K562 (cell line): ENCODE data around the gene KCTD15. TPM values are rescaled to one million over a fixed set of nuclear protein-coding genes. Genes with fewer than 3 reads are reported as not detected.

Experiments
- ATAC-seq: fragments of 200-7000 bp; cut with Tn5 transposase; 3 replicates; pipeline ENCODE4 v1.9.1; 2020; ENCODE audit warnings: moderate library complexity
- BruUV-seq: library from RNA; stranded (reverse); fragments of 400-500 nt; replicated peaks from 2 replicates; lab custom pipeline; 2021; lab: Mats Ljungman, UMichigan
- CTCF ChIA-PET: fragments of 300-600 bp; formaldehyde crosslinking; extraction: SDS; loops from one replicate; lab custom pipeline; 2021; ENCODE audit warnings: low intra/inter-chr PET ratio; lab: Yijun Ruan, JAX
- POLR2A ChIA-PET: fragments of 300-600, 350-650 bp; sonication (Branson Sonifier 250); formaldehyde crosslinking; extraction: SDS; loops from one replicate; lab custom pipeline; 2021; ENCODE audit warnings: antibody characterized with exemption, inconsistent platforms; lab: Yijun Ruan, JAX
- DNase-seq, 4 experiments: peaks; one replicate each; pipeline versions ENCODE4 v3.0.0 to v3.0.0-alpha.2; 2011 to 2018; ENCODE audit warnings: low spot score in 3 of 4, mixed read lengths in 3 of 4; ENCODE audit errors: extremely low read depth in 1 of 4
- FAIRE-seq: peaks from 2 replicates; lab custom pipeline; 2011; peaks lifted over from hg19 to GRCh38; lab: Jason Lieb, UNC
- H2AFZ ChIP-seq: 2 replicates; pipeline ENCODE4 v1.6.0; 2011; ENCODE audit warnings: low read depth, low read length, control low read depth, inconsistent platforms
- H3K27ac ChIP-seq: fragments of 200-600 bp; 3 replicates; pipeline ENCODE4 v1.8.0; 2011; ENCODE audit warnings: low read depth, mild to moderate bottlenecking, control low read depth, inconsistent platforms, low read length, moderate library complexity, mixed read lengths; ENCODE audit errors: extremely low read depth
- H3K27me3 ChIP-seq, 2 experiments: fragments of 300-600 bp in 1 of 2; 2 replicates in 1 of 2; 3 replicates in 1 of 2; pipeline versions ENCODE4 v1.6.0 to v1.8.0; 2011; ENCODE audit warnings: inconsistent platforms in 2 of 2, low read length in 2 of 2, mild to moderate bottlenecking in 1 of 2, mixed read lengths in 1 of 2, moderate library complexity in 1 of 2; ENCODE audit not compliant: control insufficient read depth in 2 of 2, insufficient read depth in 2 of 2
- H3K36me3 ChIP-seq: fragments of 300-600 bp; 3 replicates; pipeline ENCODE4 v1.8.0; 2011; ENCODE audit warnings: mild to moderate bottlenecking, low read length, inconsistent platforms; ENCODE audit not compliant: control insufficient read depth, insufficient read depth
- H3K4me1 ChIP-seq, 2 experiments: fragments of 200-600 bp in 1 of 2; replicated peaks in 1 of 2; 2 replicates in 1 of 2; 3 replicates in 1 of 2; pipeline versions ENCODE4 v1.5.1 to v1.8.0; 2011; ENCODE audit warnings: inconsistent platforms in 2 of 2, low read length in 2 of 2, mild to moderate bottlenecking in 1 of 2, mixed read lengths in 1 of 2, moderate library complexity in 1 of 2; ENCODE audit not compliant: control insufficient read depth in 2 of 2, insufficient read depth in 2 of 2
- H3K4me2 ChIP-seq: 2 replicates; pipeline ENCODE4 v1.6.1; 2011; ENCODE audit warnings: low read length, control low read depth, inconsistent platforms, mixed read lengths; ENCODE audit not compliant: insufficient read depth
- H3K4me3 ChIP-seq: fragments of 200-600 bp; sonication (generic), shearing (Covaris generic); 2 replicates; pipeline ENCODE4 v1.5.1; 2016; ENCODE audit warnings: control low read depth, inconsistent platforms
- H3K79me2 ChIP-seq: fragments of 200-600 bp; 3 replicates; pipeline ENCODE4 v1.8.0; 2011; ENCODE audit warnings: low read length, inconsistent platforms; ENCODE audit not compliant: control insufficient read depth, insufficient read depth
- H3K9ac ChIP-seq, 2 experiments: 2 replicates each; pipeline versions ENCODE4 v1.6.0 to v1.6.1; 2011; ENCODE audit warnings: low read depth in 2 of 2, low read length in 2 of 2, control low read depth in 1 of 2, inconsistent platforms in 1 of 2, mild to moderate bottlenecking in 1 of 2, mixed read lengths in 1 of 2; ENCODE audit not compliant: insufficient read depth in 1 of 2
- H3K9me1 ChIP-seq: one replicate; pipeline ENCODE4 v1.6.0; 2011; ENCODE audit warnings: inconsistent platforms, mild to moderate bottlenecking, low read length, moderate library complexity; ENCODE audit not compliant: control insufficient read depth, insufficient read depth
- H3K9me3 ChIP-seq: replicated peaks from 2 replicates; pipeline ENCODE4 v1.5.1; 2011; ENCODE audit warnings: low read depth, low read length, inconsistent platforms; ENCODE audit not compliant: control insufficient read depth, insufficient read depth
- H4K20me1 ChIP-seq: replicated peaks from 2 replicates; pipeline ENCODE4 v1.6.1; 2011; ENCODE audit warnings: low read length, inconsistent platforms, mixed read lengths; ENCODE audit not compliant: control insufficient read depth, insufficient read depth
- LCOR ChIP-seq: sonication (generic); formaldehyde crosslinking; IDR thresholded peaks from 2 replicates; pipeline ENCODE4 v1.8.0; 2022; ENCODE audit warnings: mild to moderate bottlenecking, missing genetic modification reagents
- MAFG ChIP-seq: fragments of 450-650 bp; conservative IDR thresholded peaks from 2 replicates; pipeline ENCODE4 v1.6.1; 2016; ENCODE audit warnings: missing genetic modification characterization, missing compliant biosample characterization
- PHB ChIP-seq: fragments of 250-450 bp; sonication (Bioruptor Pico); IDR thresholded peaks from 2 replicates; pipeline ENCODE4 v1.5.0; 2021
- POLR2A ChIP-seq: fragments of 450-650 bp; conservative IDR thresholded peaks from 2 replicates; pipeline ENCODE4 v1.6.1; 2016
- TFAM ChIP-seq: fragments of 250-450 bp; sonication (Bioruptor Pico); conservative IDR thresholded peaks from 2 replicates; pipeline ENCODE4 v1.5.0; 2021; ENCODE audit warnings: mild to moderate bottlenecking, moderate library complexity
- ZNF766 ChIP-seq: fragments of 200-800 bp; sonication (Bioruptor generic); conservative IDR thresholded peaks from 2 replicates; pipeline ENCODE4 v1.6.1; 2016; ENCODE audit warnings: missing genetic modification characterization, missing compliant biosample characterization
- WGBS: fragments of 100-300 bp; shearing (Covaris generic); methylation state at CpG from one replicate; pipeline ENCODE4 v1.1.6; 2016; ENCODE audit warnings: low coverage, mixed read lengths; ENCODE audit not compliant: insufficient coverage; ENCODE audit errors: missing lambda C conversion rate; 5-methylcytosine and 5-hydroxymethylcytosine counted together
- in situ Hi-C: fragments of 300-500 bp; cut with MboI; formaldehyde crosslinking; loops from 4 replicates; pipeline ENCODE4 v1.15.0; 2018; ENCODE audit warnings: inconsistent platforms, mixed read lengths
- intact Hi-C: fragments of 100-400 bp; cut with micrococcal nuclease; formaldehyde crosslinking; loops from 2 replicates; pipeline ENCODE4 v1.14.2; 2022
- polyA plus RNA-seq, 8 experiments: library from polyadenylated mRNA; depleted of rRNA in 4 of 8; stranded (reverse) in 5 of 8; unstranded in 3 of 8; fragments of >200 nt; fragmentation: Nextera tagmentation in 2 of 8; fragmentation: Illumina TruSeq in 1 of 8; extraction: Ambion mirVana in 2 of 8; extraction: Trizol in 1 of 8; gene quantifications; 2 replicates each; pipeline versions ENCODE4 v1.2.1 to v1.2.3, GENCODE V29; 2011 to 2014; ENCODE audit warnings: inconsistent platforms in 1 of 8, missing spikeins in 1 of 8
- total RNA-seq, 7 experiments: library from RNA; depleted of rRNA in 6 of 7; stranded (reverse); fragments of >200 nt in 6 of 7; fragmentation: Illumina TruSeq in 2 of 7; extraction: Trizol in 2 of 7; gene quantifications; 2 replicates each; pipeline versions ENCODE4 v1.2.1 to v1.2.3, GENCODE V29; 2011 to 2021; ENCODE audit warnings: low replicate concordance in 1 of 7
- TF ChIP-seq, protein P1 (sequence below): fragments of 250-450 bp; sonication (Bioruptor Pico); IDR thresholded peaks from 2 replicates; pipeline ENCODE4 v1.4.0; 2020; ENCODE audit warnings: mild to moderate bottlenecking
- TF ChIP-seq, protein P2 (sequence below): sonication (generic); formaldehyde crosslinking; IDR thresholded peaks from 2 replicates; pipeline ENCODE4 v1.8.1; 2023; ENCODE audit warnings: mild to moderate bottlenecking, missing genetic modification reagents
- TF ChIP-seq, protein P3 (sequence below): fragments of 250-450 bp; sonication (Bioruptor Pico); IDR thresholded peaks from 2 replicates; pipeline ENCODE4 v1.4.0; 2020

Gene KCTD15
- total and polyA plus RNA-seq, 9 of the 15 experiments (the other 6 are each of a cell fraction or from before 2014, with no cell fraction given) = 1.7 to 49.0 (median 11.8) TPM

- TF ChIP-seq TFAM (no peak), LCOR (CRISPR knock-in tag) (no peak), PHB (CRISPR knock-in tag) (no peak), MAFG (tag) (no peak)
- TF ChIP-seq, protein P1, sequence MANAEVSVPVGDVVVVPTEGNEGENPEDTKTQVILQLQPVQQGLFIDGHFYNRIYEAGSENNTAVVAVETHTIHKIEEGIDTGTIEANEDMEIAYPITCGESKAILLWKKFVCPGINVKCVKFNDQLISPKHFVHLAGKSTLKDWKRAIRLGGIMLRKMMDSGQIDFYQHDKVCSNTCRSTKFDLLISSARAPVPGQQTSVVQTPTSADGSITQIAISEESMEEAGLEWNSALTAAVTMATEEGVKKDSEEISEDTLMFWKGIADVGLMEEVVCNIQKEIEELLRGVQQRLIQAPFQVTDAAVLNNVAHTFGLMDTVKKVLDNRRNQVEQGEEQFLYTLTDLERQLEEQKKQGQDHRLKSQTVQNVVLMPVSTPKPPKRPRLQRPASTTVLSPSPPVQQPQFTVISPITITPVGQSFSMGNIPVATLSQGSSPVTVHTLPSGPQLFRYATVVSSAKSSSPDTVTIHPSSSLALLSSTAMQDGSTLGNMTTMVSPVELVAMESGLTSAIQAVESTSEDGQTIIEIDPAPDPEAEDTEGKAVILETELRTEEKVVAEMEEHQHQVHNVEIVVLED (CRISPR knock-in tag) = no peak
Observed at GRCh38 chr19:33747273-33747672, 49.4 kb upstream of the KCTD15 start (continued).

DNA sequence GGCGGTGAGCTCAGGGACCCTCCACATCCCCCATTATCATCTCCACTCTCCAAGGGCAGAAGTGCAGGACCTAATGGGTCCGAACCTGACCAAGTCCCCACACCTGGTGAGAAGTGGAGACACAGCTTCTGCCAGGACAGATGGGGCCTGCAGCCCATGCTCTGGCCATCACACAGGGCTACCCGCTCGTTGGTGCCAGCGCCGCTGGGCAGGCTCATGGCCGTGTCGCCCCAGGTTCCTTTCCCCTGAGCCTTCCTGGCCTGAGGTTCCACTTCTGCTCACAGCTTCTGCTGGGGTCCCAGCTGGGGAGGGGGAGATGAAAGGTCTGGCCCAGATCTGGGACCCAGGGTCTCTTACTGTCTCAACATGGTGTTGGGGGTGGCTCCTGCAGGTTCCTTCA, 48.4 kb upstream of the KCTD15 start:
- DNase-seq = no peak
- whole genome bisulfite sequencing = 4% methylated on average over 8 of the region's 8 CpGs
- Histone ChIP-seq H4K20me1 (no peaks in the 10 kb centered on the region; the same call in 1 of the 2 replicates), H3K27me3 (peaks cover 2 to 32% of the 10 kb centered on the region in 2 experiments; a peak in 3 of 5 replicates), H3K9me3 (no peaks in the 10 kb centered on the region), H3K36me3 (no peaks in the 10 kb centered on the region), H3K9me1 (no peaks in the 10 kb centered on the region), H3K4me2 (no peak overlapping the region), H3K4me3 (no peak overlapping the region), H3K27ac (no peak overlapping the region), H2AFZ (no peak overlapping the region), H3K79me2 (no peaks in the 10 kb centered on the region), H3K4me1 (no peaks in the 10 kb centered on the region), H3K9ac (no peak overlapping the region)
- ChIA-PET CTCF (interaction anchor here (0.6 kb wide), 1 partner anchor 313 kb away, joined by 3 read pairs; no protein-coding TSS in a partner anchor), POLR2A (no interaction called here)
- ATAC-seq = no peak
- FAIRE-seq = no peak
- TF ChIP-seq, protein P2, sequence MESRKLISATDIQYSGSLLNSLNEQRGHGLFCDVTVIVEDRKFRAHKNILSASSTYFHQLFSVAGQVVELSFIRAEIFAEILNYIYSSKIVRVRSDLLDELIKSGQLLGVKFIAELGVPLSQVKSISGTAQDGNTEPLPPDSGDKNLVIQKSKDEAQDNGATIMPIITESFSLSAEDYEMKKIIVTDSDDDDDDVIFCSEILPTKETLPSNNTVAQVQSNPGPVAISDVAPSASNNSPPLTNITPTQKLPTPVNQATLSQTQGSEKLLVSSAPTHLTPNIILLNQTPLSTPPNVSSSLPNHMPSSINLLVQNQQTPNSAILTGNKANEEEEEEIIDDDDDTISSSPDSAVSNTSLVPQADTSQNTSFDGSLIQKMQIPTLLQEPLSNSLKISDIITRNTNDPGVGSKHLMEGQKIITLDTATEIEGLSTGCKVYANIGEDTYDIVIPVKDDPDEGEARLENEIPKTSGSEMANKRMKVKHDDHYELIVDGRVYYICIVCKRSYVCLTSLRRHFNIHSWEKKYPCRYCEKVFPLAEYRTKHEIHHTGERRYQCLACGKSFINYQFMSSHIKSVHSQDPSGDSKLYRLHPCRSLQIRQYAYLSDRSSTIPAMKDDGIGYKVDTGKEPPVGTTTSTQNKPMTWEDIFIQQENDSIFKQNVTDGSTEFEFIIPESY (CRISPR knock-in tag) = no peak
- TF ChIP-seq POLR2A = no peak
- TF ChIP-seq, protein P3, sequence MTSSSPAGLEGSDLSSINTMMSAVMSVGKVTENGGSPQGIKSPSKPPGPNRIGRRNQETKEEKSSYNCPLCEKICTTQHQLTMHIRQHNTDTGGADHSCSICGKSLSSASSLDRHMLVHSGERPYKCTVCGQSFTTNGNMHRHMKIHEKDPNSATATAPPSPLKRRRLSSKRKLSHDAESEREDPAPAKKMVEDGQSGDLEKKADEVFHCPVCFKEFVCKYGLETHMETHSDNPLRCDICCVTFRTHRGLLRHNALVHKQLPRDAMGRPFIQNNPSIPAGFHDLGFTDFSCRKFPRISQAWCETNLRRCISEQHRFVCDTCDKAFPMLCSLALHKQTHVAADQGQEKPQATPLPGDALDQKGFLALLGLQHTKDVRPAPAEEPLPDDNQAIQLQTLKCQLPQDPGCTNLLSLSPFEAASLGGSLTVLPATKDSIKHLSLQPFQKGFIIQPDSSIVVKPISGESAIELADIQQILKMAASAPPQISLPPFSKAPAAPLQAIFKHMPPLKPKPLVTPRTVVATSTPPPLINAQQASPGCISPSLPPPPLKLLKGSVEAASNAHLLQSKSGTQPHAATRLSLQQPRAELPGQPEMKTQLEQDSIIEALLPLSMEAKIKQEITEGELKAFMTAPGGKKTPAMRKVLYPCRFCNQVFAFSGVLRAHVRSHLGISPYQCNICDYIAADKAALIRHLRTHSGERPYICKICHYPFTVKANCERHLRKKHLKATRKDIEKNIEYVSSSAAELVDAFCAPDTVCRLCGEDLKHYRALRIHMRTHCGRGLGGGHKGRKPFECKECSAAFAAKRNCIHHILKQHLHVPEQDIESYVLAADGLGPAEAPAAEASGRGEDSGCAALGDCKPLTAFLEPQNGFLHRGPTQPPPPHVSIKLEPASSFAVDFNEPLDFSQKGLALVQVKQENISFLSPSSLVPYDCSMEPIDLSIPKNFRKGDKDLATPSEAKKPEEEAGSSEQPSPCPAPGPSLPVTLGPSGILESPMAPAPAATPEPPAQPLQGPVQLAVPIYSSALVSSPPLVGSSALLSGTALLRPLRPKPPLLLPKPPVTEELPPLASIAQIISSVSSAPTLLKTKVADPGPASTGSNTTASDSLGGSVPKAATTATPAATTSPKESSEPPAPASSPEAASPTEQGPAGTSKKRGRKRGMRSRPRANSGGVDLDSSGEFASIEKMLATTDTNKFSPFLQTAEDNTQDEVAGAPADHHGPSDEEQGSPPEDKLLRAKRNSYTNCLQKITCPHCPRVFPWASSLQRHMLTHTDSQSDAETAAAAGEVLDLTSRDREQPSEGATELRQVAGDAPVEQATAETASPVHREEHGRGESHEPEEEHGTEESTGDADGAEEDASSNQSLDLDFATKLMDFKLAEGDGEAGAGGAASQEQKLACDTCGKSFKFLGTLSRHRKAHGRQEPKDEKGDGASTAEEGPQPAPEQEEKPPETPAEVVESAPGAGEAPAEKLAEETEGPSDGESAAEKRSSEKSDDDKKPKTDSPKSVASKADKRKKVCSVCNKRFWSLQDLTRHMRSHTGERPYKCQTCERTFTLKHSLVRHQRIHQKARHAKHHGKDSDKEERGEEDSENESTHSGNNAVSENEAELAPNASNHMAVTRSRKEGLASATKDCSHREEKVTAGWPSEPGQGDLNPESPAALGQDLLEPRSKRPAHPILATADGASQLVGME = no peak
- no peak for TF ChIP-seq ZNF766 (CRISPR knock-in tag)
- in situ Hi-C loops (no loop called here), intact Hi-C loops (no loop called here)
- BruUV-seq = no TSS peak
